ENCODE results near the gene IRF7. TPM values are rescaled to one million over a fixed set of nuclear protein-coding genes. Genes with fewer than 3 reads are reported as not detected.

IRF7 gene
- polyA plus RNA-seq, 1 of the 3 experiments (the other 2 are of a cell fraction): 6.3 TPM

DNA sequence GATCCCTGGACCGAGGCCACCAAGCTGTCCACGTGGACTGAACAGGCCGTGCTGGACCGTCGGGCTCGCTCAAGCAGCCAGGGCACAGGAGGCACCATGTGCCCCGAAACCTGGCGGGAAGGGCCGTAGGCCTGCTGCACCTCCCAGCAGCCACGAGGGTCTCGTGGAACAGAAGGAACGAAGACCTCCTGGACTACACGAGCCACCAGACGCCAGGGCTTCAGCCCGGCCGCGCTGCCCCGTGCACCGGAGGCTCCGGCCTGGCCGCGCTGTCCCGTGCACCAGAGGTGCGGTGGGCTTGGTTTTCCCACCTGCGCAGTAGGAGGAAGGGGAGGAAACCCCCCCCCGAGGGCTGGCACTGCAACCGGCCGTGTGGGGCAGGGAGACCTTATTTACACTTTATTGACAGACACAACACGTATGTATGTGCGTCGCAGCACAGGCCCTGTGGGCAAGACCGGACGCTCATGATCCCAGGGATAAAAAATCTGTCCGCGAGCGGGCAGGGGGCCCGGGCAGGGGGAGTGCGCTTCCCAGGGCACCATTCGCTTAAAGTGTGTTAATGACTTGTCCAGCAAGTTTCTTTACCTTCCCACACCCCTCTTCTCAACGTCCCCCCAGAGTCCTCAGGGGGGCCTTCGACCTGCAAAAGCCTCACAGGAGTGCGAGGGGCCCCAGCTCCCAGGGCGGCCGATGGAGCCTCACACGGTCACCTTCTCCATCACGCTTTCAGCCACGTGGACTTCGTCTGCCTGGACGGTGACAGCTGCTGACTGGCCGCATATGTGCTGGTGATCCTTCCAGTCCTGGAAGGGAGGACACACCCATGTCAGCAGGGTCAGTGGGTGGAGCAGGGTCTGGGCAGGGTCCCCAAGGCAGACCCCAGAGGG lies 28.3 kb upstream of the IRF7 start (continued):
- no peak for TF ChIP-seq RFX5 (IDR thresholded peaks at IDR 0.05; ENCODE audit: low read length)

DNA sequence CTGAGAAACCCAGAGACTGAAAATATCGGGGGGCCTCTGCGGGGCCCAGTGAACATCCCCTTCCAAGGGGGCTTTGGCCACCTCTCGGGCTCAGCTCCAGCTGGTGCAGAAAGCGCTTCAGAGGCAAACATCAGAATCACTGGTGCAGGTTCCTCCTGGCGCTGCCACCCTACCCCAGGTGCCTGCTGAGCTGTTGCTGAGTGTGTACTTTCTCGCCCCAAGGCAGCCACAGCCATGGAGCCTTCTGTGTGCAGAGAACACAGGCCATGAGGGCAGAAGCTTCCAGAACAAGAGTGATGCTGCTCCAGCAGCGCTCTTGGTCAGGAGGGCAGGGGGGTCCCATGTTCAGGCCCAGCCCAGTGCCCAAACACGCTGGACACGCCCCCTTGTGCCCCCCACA lies 27.6 kb upstream of the IRF7 start:
- peaks cover 4 to 5% of the 10 kb centered on the region in 2 experiments for H3K36me3 ChIP-seq (replicated peaks in 1 of 2; ENCODE audit: control insufficient read depth in 1 of 2, insufficient read depth in 2 of 2, low read length in 1 of 2)
- H2AFZ ChIP-seq (ENCODE audit: low read depth): no peak overlapping the region
- no peaks in the 10 kb centered on the region for H3K27me3 ChIP-seq (ENCODE audit: insufficient read depth)
- no peak for DNase-seq
- TF ChIP-seq, protein P1, sequence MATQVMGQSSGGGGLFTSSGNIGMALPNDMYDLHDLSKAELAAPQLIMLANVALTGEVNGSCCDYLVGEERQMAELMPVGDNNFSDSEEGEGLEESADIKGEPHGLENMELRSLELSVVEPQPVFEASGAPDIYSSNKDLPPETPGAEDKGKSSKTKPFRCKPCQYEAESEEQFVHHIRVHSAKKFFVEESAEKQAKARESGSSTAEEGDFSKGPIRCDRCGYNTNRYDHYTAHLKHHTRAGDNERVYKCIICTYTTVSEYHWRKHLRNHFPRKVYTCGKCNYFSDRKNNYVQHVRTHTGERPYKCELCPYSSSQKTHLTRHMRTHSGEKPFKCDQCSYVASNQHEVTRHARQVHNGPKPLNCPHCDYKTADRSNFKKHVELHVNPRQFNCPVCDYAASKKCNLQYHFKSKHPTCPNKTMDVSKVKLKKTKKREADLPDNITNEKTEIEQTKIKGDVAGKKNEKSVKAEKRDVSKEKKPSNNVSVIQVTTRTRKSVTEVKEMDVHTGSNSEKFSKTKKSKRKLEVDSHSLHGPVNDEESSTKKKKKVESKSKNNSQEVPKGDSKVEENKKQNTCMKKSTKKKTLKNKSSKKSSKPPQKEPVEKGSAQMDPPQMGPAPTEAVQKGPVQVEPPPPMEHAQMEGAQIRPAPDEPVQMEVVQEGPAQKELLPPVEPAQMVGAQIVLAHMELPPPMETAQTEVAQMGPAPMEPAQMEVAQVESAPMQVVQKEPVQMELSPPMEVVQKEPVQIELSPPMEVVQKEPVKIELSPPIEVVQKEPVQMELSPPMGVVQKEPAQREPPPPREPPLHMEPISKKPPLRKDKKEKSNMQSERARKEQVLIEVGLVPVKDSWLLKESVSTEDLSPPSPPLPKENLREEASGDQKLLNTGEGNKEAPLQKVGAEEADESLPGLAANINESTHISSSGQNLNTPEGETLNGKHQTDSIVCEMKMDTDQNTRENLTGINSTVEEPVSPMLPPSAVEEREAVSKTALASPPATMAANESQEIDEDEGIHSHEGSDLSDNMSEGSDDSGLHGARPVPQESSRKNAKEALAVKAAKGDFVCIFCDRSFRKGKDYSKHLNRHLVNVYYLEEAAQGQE (IDR thresholded peaks at IDR 0.05; ENCODE audit: low read depth, low read length): no peak
- TF ChIP-seq RFX5 (IDR thresholded peaks at IDR 0.05; ENCODE audit: low read length): no peak
- no peak for TF ChIP-seq SMC3 (IDR thresholded peaks at IDR 0.05; ENCODE audit: low read depth, low read length)
- TF ChIP-seq MEF2A (IDR thresholded peaks at IDR 0.05; ENCODE audit: borderline replicate concordance, low read depth): no peak
- TF ChIP-seq NFIC (IDR thresholded peaks at IDR 0.05; ENCODE audit: borderline replicate concordance): no peak
- no peak for TF ChIP-seq FOSL2 (IDR thresholded peaks at IDR 0.05; ENCODE audit: borderline replicate concordance, low read depth)
- no peak for TF ChIP-seq FOXM1 (IDR thresholded peaks at IDR 0.05; ENCODE audit: low read depth)
- no peak for TF ChIP-seq GATA2 (CRISPR knock-in tag; IDR thresholded peaks at IDR 0.05)
- TF ChIP-seq, protein P2, sequence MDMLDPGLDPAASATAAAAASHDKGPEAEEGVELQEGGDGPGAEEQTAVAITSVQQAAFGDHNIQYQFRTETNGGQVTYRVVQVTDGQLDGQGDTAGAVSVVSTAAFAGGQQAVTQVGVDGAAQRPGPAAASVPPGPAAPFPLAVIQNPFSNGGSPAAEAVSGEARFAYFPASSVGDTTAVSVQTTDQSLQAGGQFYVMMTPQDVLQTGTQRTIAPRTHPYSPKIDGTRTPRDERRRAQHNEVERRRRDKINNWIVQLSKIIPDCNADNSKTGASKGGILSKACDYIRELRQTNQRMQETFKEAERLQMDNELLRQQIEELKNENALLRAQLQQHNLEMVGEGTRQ (IDR thresholded peaks at IDR 0.05; ENCODE audit: borderline replicate concordance, low read depth, low read length): no peak
- TF ChIP-seq TCF12 (IDR thresholded peaks at IDR 0.05): no peak
- no peak for TF ChIP-seq NRF1 (IDR thresholded peaks at IDR 0.05; ENCODE audit: low read depth, low read length)
- TF ChIP-seq GABPA (IDR thresholded peaks at IDR 0.05; ENCODE audit: low read depth): no peak
- TF ChIP-seq, protein P3, sequence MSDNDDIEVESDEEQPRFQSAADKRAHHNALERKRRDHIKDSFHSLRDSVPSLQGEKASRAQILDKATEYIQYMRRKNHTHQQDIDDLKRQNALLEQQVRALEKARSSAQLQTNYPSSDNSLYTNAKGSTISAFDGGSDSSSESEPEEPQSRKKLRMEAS (IDR thresholded peaks at IDR 0.05; ENCODE audit: low read depth): no peak
- TF ChIP-seq RXRA (IDR thresholded peaks at IDR 0.05; ENCODE audit: borderline replicate concordance, low read depth): no peak
- TF ChIP-seq, protein P4, sequence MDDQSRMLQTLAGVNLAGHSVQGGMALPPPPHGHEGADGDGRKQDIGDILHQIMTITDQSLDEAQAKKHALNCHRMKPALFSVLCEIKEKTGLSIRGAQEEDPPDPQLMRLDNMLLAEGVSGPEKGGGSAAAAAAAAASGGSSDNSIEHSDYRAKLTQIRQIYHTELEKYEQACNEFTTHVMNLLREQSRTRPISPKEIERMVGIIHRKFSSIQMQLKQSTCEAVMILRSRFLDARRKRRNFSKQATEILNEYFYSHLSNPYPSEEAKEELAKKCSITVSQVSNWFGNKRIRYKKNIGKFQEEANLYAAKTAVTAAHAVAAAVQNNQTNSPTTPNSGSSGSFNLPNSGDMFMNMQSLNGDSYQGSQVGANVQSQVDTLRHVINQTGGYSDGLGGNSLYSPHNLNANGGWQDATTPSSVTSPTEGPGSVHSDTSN (IDR thresholded peaks at IDR 0.05): no peak
- no peak for TF ChIP-seq CHD2 (IDR thresholded peaks at IDR 0.05; ENCODE audit: low read length, partially characterized antibody)
- no peak for TF ChIP-seq ELF1 (IDR thresholded peaks at IDR 0.05)
- H3K9me3 ChIP-seq: no peaks in the 10 kb centered on the region
- no peaks in the 10 kb centered on the region for H4K20me1 ChIP-seq (ENCODE audit: insufficient read depth)
- H3K27ac ChIP-seq (ENCODE audit: low read depth in 2 of 2, low read length in 1 of 2): no peak overlapping the region
- H3K9me2 ChIP-seq: no peaks in the 10 kb centered on the region
- no peaks in the 10 kb centered on the region; a peak in 1 of 4 replicates for H3K4me1 ChIP-seq (ENCODE audit: control insufficient read depth in 1 of 2, insufficient read depth in 2 of 2, low read depth in 1 of 2, low read length in 1 of 2)
- POLR2A ChIA-PET: no interaction called here
- H3K4me2 ChIP-seq: no peak overlapping the region
- WGBS (ENCODE audit: low lambda C conversion rate): 100% methylated on average over 4 of the region's 9 CpGs
- H3K4me3 ChIP-seq (ENCODE audit: low read depth in 2 of 2, low read length in 1 of 2): no peak overlapping the region
- H3K79me2 ChIP-seq (ENCODE audit: insufficient read depth): no peaks in the 10 kb centered on the region
- no peaks in the 10 kb centered on the region for H3F3A ChIP-seq (replicated peaks; ENCODE audit: insufficient read depth)
- H3K9ac ChIP-seq: no peak overlapping the region
- CTCF ChIA-PET: interaction anchor here (0.8 kb wide), 1 partner anchor 52 kb away, joined by 3 read pairs; the partner anchor contains the start of gene TMEM80

Data from SK-N-SH (cell line).